ENCODE results near the gene PALB2. TPM values are rescaled to one million over a fixed set of nuclear protein-coding genes. Genes with fewer than 3 reads are reported as not detected.

PALB2 gene
- total and polyA plus RNA-seq, 2 of the 13 experiments (the other 11 are each of a cell fraction or from before 2014, with no cell fraction given): 12.1 to 40.9 TPM

DNA sequence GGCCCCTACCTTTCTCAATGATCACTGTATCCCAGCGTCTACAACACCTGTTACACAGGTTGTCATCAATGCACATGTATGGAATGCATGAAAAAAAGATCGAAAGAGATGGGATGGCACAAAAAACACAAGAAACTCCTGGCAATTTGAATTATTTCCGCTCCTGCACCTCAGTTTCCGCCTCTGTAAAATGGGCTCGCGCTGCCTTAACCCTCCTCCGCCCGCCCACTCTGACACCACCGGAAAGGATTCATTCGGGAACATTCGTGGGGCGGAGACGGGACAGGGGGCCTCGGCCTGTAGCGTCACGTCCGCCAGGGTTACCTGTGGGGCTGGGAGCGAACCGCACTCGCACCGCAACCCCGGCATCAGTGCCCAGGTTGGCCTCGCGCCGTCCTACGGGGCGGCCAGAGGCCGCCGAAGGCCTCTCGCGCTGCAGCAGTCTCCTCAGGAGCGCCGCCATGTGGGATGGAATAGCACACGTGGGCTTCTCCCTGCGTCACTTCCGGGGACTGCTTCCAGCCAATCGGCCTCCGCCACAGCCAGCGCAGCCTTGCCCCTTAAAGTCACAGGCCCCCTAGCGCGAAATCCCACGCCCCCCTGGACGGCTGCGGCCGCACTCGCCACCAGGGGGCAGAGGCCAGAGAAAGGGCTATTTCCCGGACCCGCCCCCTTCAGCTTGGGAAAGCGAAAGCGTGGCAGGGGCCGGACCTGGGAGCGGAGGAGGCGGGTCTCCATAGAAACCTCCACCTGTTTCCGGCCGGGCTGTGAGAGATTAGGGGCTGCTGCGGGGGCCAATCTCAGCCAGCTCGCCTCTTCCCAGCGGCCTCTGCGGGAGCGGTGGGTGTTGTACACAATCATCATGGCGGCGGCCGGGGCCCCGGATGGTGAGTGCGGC, 84.0 kb downstream of the PALB2 start, which contains the start of the genes EARS2 and UBFD1 (continued):
- TF ChIP-seq ZNF704 (CRISPR knock-in tag; IDR thresholded peaks at IDR 0.05; ENCODE audit: borderline replicate concordance) (peak; percentile 98), TCF7 (IDR thresholded peaks at IDR 0.05; ENCODE audit: low read depth) (no peak), FOXK2 (IDR thresholded peaks at IDR 0.05) (peak; percentile 81), FOXM1 (CRISPR knock-in tag; IDR thresholded peaks at IDR 0.05) (peak; percentile 74; the same call in 1 of the 2 replicates), NAIF1 (CRISPR knock-in tag; IDR thresholded peaks at IDR 0.05; ENCODE audit: borderline replicate concordance) (peak; percentile 96), SNRNP70 (IDR thresholded peaks at IDR 0.05; ENCODE audit: low read depth, low read length) (no peak), ZNF670 (CRISPR knock-in tag; IDR thresholded peaks at IDR 0.05; ENCODE audit: borderline replicate concordance) (peak; percentile 45; the same call in 1 of the 2 replicates), HNRNPL (IDR thresholded peaks at IDR 0.05; ENCODE audit: low read depth, low read length) (no peak), ZNF678 (CRISPR knock-in tag; IDR thresholded peaks at IDR 0.05) (0 out of 2 replicates have a peak, but pooled peaks have one; percentile 70), ZNF12 (CRISPR knock-in tag; IDR thresholded peaks at IDR 0.05) (peak; percentile 32; the same call in 1 of the 2 replicates), FOXO1 (CRISPR knock-in tag; IDR thresholded peaks at IDR 0.05) (peak; percentile 80), BRD4 (CRISPR knock-in tag; IDR thresholded peaks at IDR 0.05) (peak; percentile 92), SALL1 (CRISPR knock-in tag; IDR thresholded peaks at IDR 0.05) (peak; percentile 93), ZFP37 (CRISPR knock-in tag; IDR thresholded peaks at IDR 0.05; ENCODE audit: borderline replicate concordance) (peak; percentile 83; the same call in 1 of the 2 replicates), ZNF749 (CRISPR knock-in tag; IDR thresholded peaks at IDR 0.05; ENCODE audit: borderline replicate concordance) (peak; percentile 82; the same call in 1 of the 2 replicates), AGO1 (IDR thresholded peaks at IDR 0.05; ENCODE audit: low read depth, low read length, poor library complexity, severe bottlenecking) (peak; percentile 93), RNF219 (CRISPR knock-in tag; IDR thresholded peaks at IDR 0.05) (0 out of 2 replicates have a peak, but pooled peaks have one; percentile 85), ZNF589 (CRISPR knock-in tag; conservative IDR thresholded peaks at IDR 0.05) (peak; percentile 83; the same call in 1 of the 2 replicates)
- TF ChIP-seq, protein P1, sequence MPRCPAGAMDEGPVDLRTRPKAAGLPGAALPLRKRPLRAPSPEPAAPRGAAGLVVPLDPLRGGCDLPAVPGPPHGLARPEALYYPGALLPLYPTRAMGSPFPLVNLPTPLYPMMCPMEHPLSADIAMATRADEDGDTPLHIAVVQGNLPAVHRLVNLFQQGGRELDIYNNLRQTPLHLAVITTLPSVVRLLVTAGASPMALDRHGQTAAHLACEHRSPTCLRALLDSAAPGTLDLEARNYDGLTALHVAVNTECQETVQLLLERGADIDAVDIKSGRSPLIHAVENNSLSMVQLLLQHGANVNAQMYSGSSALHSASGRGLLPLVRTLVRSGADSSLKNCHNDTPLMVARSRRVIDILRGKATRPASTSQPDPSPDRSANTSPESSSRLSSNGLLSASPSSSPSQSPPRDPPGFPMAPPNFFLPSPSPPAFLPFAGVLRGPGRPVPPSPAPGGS (CRISPR knock-in tag; IDR thresholded peaks at IDR 0.05): peak; percentile 67; the same call in 1 of the 2 replicates
- TF ChIP-seq, protein P2, sequence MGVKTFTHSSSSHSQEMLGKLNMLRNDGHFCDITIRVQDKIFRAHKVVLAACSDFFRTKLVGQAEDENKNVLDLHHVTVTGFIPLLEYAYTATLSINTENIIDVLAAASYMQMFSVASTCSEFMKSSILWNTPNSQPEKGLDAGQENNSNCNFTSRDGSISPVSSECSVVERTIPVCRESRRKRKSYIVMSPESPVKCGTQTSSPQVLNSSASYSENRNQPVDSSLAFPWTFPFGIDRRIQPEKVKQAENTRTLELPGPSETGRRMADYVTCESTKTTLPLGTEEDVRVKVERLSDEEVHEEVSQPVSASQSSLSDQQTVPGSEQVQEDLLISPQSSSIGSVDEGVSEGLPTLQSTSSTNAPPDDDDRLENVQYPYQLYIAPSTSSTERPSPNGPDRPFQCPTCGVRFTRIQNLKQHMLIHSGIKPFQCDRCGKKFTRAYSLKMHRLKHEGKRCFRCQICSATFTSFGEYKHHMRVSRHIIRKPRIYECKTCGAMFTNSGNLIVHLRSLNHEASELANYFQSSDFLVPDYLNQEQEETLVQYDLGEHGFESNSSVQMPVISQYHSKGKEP (CRISPR knock-in tag; IDR thresholded peaks at IDR 0.05): 0 out of 2 replicates have a peak, but pooled peaks have one; percentile 24
- TF ChIP-seq, protein P3, sequence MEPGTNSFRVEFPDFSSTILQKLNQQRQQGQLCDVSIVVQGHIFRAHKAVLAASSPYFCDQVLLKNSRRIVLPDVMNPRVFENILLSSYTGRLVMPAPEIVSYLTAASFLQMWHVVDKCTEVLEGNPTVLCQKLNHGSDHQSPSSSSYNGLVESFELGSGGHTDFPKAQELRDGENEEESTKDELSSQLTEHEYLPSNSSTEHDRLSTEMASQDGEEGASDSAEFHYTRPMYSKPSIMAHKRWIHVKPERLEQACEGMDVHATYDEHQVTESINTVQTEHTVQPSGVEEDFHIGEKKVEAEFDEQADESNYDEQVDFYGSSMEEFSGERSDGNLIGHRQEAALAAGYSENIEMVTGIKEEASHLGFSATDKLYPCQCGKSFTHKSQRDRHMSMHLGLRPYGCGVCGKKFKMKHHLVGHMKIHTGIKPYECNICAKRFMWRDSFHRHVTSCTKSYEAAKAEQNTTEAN (CRISPR knock-in tag; conservative IDR thresholded peaks at IDR 0.05): peak; percentile 70; the same call in 1 of the 2 replicates

All from HepG2 (cell line).